Measurements from ENCODE around the gene PTPN4. TPM values are rescaled to one million over a fixed set of nuclear protein-coding genes. Genes with fewer than 3 reads are reported as not detected.

Gene PTPN4
- total and polyA plus RNA-seq, 2 of the 13 experiments (the other 11 are each of a cell fraction or from before 2014, with no cell fraction given): 20.3 to 34.6 TPM

DNA sequence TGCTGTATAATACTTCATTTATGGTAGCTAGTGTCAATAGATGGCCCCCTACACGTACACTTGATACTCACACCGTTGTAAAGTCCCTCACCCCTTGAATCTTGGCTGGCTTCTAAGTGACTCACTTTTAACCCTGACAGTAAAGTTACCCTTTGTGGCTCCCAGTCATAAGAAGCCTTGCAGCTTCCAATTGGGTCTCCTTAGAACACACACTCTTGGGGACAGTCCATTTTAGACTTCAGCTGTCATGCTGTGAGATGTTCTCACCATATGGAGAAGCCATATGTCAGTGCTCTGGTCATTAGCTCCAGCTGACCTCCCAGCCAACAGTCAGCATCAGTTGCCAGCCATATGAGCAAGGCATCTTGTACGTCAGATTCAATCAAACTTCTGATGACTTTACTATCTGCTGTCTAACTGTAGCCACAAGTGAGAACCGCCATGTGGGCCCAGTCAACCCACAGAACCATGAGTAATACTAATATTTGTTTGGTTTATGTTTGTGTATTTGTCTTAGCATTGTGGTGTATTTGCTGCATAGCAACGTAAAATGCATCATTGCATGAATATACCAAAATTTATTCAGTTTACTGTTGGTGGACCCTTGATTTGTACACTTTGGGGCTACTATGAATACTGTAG is 68.3 kb downstream of the PTPN4 start:
- no peak for FAIRE-seq
- ChIA-PET CTCF (ENCODE audit: low intra/inter-chr PET ratio, low total read pairs) (no interaction called here), POLR2A (no interaction called here)
- BruUV-seq (replicated peaks): no TSS peak
- TF ChIP-seq MTA3 (CRISPR knock-in tag; IDR thresholded peaks at IDR 0.05) (no peak), ZBTB8A (CRISPR knock-in tag; IDR thresholded peaks at IDR 0.05; ENCODE audit: borderline replicate concordance, low read depth) (no peak), SMAD1 (CRISPR knock-in tag; IDR thresholded peaks at IDR 0.05; ENCODE audit: borderline replicate concordance, low read depth) (no peak), HIVEP1 (CRISPR knock-in tag; IDR thresholded peaks at IDR 0.05) (no peak), GFI1 (CRISPR knock-in tag; IDR thresholded peaks at IDR 0.05; ENCODE audit: borderline replicate concordance) (no peak), PRPF4 (IDR thresholded peaks at IDR 0.05; ENCODE audit: low read depth, low read length, poor library complexity, severe bottlenecking) (no peak), ZFP36L1 (CRISPR knock-in tag; IDR thresholded peaks at IDR 0.05) (no peak), ZSCAN12 (CRISPR knock-in tag; IDR thresholded peaks at IDR 0.05) (no peak), ZNF30 (CRISPR knock-in tag; IDR thresholded peaks at IDR 0.05) (no peak), SOX13 (IDR thresholded peaks at IDR 0.05) (no peak), SOX13 (CRISPR knock-in tag; conservative IDR thresholded peaks at IDR 0.05 in 1 of 2, IDR thresholded peaks at IDR 0.05 in 1 of 2) (no peak), THAP11 (CRISPR knock-in tag; IDR thresholded peaks at IDR 0.05) (no peak), RARG (CRISPR knock-in tag; IDR thresholded peaks at IDR 0.05; ENCODE audit: low read depth) (no peak), KDM1A (CRISPR knock-in tag; IDR thresholded peaks at IDR 0.05) (no peak), LCORL (IDR thresholded peaks at IDR 0.05) (no peak), LCORL (CRISPR knock-in tag; IDR thresholded peaks at IDR 0.05) (no peak), ZNF234 (CRISPR knock-in tag; conservative IDR thresholded peaks at IDR 0.05) (no peak)
- TF ChIP-seq, protein P1, sequence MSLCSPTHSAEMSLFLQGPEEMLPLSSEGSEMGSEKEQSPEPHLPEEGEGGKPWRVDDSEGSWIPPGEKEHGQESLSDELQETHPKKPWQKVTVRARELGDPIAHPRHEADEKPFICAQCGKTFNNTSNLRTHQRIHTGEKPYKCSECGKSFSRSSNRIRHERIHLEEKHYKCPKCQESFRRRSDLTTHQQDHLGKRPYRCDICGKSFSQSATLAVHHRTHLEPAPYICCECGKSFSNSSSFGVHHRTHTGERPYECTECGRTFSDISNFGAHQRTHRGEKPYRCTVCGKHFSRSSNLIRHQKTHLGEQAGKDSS (CRISPR knock-in tag; IDR thresholded peaks at IDR 0.05; ENCODE audit: borderline replicate concordance, low read depth): no peak
- Histone ChIP-seq H3K4me1 (ENCODE audit: insufficient read depth, low read length) (peaks cover 4% of the 10 kb centered on the region; the same call in 1 of the 2 replicates), H3K79me2 (ENCODE audit: insufficient read depth, low read length) (peaks cover 13% of the 10 kb centered on the region), H3K9ac (ENCODE audit: insufficient read depth, low read depth, low read length) (no peak overlapping the region), H3K4me3 (replicated peaks in 1 of 3; ENCODE audit: insufficient read depth in 1 of 3, low read depth in 2 of 3, low read length in 3 of 3) (no peak overlapping the region), H3K36me3 (replicated peaks in 1 of 2; ENCODE audit: control insufficient read depth in 1 of 2, insufficient read depth in 2 of 2, low read length in 2 of 2) (no peaks in the 10 kb centered on the region; a peak in 1 of 5 replicates), H3K9me3 (ENCODE audit: low read length) (no peaks in the 10 kb centered on the region), H3K27ac (ENCODE audit: extremely low read length, insufficient read depth, low read length) (no peak overlapping the region), H3K4me2 (ENCODE audit: low read depth, low read length) (no peak overlapping the region), H2AFZ (ENCODE audit: low read length) (no peak overlapping the region), H4K20me1 (ENCODE audit: insufficient read depth, low read length) (peaks cover 10% of the 10 kb centered on the region; the same call in 1 of the 2 replicates), H3K27me3 (ENCODE audit: control insufficient read depth in 1 of 2, insufficient read depth in 2 of 2, low read length in 2 of 2) (no peaks in the 10 kb centered on the region)
- 93% methylated on average over 5 of the region's 5 CpGs for WGBS (ENCODE audit: low lambda C conversion rate)
- intact Hi-C loops (cut with micrococcal nuclease; ENCODE audit: unreplicated experiment): no loop called here
- ATAC-seq: no peak
- in situ Hi-C loops (cut with HindIII; ENCODE audit: extremely low pct_ligation_motif_present, low pct_unique_long_range_greater_than_20kb): loop anchor here (5.0 kb wide), 1 partner anchor 126 kb away; no protein-coding TSS in a partner anchor
- no peak for DNase-seq (ENCODE audit: low spot score)

Measured in HepG2 (cell line).